GM18505 (cell line): ENCODE data around the gene LRP1B.
A peak's percentile ranks its signal among the peaks of the same experiment; 100 is the strongest.
"Not testable (repeated sequence)": the region's sequence is repeated elsewhere in the genome, so short reads cannot be mapped to it uniquely, and the experiment has no call there.

Experiments
- ATAC-seq: cut with Tn5 transposase; IDR thresholded peaks from one replicate; pipeline ENCODE4 v1.9.1; 2021; ENCODE audit not compliant: unreplicated experiment
- POLR2A ChIP-seq: IDR thresholded peaks from 4 replicates; pipeline ENCODE4 v1.6.1; 2011; ENCODE audit warnings: borderline replicate concordance; ENCODE audit not compliant: insufficient read depth, insufficient read length; ENCODE audit errors: extremely low read depth

Gene LRP1B

DNA sequence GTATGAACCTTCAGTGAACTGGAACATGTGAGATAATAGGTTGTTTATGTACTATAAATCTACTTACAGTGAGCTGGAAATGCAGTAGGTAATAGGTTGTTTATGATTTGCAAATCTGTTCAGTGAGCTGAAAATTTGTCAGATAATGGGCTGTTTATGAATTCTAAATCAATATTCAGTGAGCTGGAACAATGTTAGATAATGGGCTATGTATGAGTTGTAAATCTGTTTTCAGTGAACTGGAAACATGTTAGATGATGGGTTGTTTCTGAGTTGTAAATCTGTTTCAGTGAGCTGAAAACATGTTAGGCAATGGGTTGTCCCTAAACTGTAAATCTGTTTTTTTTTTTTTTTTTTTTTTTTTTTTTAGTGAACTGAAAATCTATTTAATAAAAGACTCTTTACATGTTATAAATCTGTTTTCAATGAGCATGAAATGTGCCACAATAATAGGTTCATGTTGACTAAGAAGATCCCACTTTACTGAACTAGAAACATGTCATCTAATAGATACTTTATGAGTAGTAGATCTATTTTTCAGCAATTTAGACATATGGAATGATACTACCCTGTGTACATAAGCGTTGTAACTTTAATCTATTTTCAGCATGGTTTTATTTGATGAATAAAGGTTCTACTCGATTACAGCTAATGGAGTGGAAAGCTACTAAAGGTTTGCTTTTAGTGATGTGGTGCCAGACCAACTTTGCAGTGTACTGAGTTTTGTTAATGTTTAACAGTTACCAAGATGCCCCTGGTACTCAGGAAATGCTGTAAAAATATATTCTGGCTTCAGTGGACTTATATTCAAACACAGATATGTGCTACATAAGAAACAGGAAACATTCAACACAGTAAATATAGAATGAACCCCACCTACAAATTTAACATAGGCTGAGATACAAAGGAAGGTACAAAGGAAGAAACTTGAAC, 1471.8 kb downstream of the LRP1B start:
- ATAC-seq, result no peak

DNA sequence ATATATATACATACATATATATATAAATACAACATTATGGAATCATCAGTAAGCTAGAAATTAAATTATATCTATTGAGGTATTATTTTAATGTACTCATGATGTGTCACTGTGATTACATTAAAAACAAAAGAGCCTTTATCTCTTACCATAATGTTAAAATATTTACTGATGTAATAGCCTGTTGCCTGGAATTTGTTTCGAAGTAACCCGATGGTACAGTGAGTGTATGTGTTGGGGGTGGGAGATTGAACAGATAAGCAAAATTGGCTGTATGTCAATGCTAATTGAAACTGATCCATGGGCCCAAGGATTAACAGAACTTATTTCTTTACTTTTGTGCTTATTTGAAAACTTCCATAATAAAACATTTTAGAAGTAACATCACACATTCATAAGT, 1473.2 kb downstream of the LRP1B start:
- TF ChIP-seq POLR2A, result no peak
- ATAC-seq, result no peak

More for the DNA sequence above, 1471.8 kb downstream of the LRP1B start:
- TF ChIP-seq POLR2A, result no peak

DNA sequence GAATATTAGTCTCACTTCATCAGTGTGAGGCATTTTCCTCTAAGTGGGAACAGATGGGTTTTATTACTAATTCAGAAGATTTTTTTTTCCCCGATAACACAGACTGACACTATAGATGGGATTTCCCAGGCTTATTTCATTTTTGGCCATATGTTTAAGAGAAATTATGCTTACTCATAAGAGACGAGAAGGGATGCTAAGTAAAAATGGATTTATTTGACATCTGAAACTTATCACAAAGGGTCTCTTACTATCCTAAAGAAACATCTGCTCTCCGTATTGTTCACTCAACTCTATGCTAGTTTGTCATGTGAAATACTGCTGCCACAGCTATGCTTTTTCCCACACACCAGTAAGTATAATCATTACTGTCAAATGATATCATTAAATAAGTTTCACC, 1476.3 kb downstream of the LRP1B start:
- no peak for ATAC-seq
- TF ChIP-seq POLR2A, result no peak

DNA sequence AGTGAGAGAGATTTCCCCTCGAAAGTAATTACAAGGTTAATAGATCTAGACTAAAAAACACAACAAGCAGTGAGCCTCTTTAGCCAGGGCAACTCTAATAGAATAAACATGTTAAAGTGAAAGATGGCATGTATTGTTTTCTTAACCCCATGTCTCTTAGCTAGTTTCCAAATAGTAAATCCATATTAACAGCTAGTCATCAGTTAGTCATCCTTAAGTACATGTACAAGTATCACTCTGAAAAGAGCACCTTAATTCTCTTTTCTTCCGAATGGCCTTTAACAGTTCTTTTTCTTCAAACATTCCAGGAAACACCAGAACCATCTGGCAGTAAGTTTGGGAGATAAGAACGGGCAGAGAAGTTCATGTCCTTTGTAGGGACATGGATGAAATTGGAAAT, 1480.0 kb downstream of the LRP1B start:
- TF ChIP-seq POLR2A, result no peak

DNA sequence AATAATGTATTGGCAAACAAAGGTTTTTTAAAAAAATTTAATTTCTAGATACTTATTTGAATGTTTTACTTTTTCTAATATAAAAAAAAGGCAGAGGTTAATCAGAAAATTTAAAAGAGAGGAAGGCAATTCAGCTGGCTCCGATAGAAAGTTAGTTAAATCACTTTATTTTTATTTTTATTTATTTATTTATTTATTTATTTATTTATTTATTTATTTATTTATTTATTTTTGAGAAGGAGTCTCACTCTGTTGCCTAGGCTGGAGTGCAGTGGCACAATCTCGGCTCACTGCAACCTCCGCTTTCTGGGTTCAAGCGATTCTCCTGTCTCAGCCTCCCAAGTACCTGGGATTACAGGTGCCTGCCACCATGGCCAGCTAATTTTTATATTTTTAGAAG, 1480.7 kb downstream of the LRP1B start:
- ATAC-seq, result not testable (repeated sequence)

More for the DNA sequence above, 1480.0 kb downstream of the LRP1B start:
- ATAC-seq, result no peak

DNA sequence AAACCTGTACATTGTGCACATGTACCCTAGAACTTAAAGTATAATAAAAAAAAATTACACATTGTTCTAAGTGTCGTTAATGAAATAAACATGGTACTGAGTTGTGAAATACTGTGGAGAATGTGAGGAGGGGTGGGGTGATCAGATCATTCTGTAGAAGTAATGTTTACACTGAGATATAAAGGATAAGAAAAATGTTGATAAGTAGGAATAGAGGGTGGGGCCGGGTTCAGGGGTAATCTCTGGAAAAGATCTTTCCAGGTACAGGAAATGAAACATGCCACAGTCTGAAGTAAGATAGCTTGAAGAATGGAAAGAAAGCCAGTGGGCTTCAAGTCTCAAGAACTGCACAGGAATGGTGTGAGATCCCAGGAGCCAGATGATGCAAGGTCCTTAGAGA, 1482.4 kb downstream of the LRP1B start:
- ATAC-seq, result no peak
- TF ChIP-seq POLR2A, result no peak

DNA sequence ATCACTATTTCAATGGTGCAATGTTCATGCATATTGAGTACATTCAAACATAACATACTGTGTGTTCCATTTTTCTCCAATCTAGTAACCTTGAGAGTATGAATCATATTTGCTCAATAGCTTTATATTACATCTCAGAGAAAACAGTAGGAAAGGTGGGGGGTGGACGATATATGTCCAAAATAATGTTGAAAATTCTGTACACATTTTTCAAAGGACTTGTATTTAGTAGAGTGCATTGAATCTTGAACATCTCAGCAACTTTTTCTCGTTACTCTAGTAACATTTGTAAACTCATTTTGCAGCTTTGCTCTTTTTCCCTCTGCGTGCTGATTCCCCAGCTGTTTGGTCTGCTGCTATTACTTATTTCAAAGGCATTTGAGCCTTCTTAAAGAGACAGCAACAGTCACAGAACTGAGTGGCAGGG, 1487.0 kb downstream of the LRP1B start:
- ATAC-seq, result no peak
- no peak for TF ChIP-seq POLR2A

DNA sequence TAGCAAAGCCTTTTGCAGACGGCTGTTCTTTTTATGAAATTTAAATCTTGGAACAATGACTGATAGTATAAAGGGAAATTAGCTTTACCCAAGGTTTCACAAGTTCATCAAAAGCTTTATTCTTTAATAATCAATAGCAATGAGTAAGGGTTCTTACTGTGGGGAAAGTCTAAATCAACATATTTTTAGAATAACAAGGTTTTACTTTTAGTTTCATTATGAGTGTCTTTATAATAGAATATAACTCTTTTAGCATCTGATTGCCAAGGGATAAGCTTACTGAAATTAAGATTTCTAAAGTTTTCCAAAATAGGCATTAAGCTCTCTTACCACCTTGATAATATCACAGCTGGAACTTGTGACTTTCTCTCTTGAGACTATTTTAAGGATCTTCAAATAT, 1489.7 kb downstream of the LRP1B start:
- ATAC-seq, result no peak
- TF ChIP-seq POLR2A, result no peak

DNA sequence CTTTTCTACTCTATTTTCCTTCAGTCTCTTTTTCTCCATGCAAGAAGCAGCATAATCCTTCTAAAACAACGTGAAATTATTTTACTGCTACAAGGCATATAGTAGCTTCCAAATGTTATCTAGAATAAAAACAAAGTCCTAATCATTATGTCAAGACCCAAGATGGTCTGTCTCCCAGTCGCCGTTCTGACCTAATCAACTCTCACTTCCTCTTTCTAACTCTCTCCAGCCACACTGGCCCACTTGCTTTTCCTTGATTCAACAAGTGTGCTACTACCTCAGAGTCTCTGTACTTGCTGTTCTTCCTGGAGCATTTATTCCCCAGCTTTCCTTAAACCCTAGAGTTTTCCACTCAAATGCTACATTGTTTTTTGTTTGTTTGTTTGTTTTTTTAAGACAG, 1491.2 kb downstream of the LRP1B start:
- peak; percentile 94 for ATAC-seq

DNA sequence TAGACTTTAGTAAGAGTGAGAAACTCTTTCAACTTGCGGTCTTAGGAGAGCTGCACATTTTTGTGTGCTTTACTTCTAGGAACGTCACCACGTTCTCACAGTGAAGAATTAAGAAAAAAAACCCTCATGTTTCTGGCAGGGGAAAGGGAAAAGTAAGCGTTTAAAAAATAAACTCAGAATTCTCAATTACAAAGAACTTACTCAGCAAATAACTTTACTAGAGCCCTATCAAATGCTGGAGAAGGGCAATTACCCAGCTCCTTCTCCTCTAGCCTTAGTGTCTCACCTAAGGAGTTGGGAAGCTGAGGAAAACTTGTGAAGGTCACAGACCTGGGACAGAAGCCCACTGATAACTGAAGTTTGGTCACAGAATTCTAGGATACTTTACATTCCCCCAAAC, 1500.3 kb downstream of the LRP1B start:
- no peak for TF ChIP-seq POLR2A
- no peak for ATAC-seq

More for the DNA sequence above, 1491.2 kb downstream of the LRP1B start:
- TF ChIP-seq POLR2A, result no peak

DNA sequence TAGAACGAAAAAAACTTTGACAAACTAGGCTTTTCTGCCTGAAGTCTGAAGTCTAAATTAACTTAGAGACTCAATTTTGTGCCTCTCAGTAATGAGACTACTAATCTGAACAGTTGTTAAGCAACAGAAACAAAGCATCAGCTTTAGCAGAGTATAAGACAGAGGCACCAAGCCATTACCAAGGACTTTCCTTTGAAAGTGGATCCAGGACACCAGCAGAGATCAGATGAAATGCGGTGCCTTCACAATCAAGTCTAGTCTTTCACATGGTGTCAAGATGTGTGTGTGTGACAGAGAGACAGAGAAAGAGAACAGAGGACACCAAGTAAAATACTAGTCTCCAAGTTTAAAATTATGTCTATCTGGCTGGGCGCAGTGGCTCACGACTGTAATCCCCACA, 1502.9 kb downstream of the LRP1B start:
- ATAC-seq, result no peak
- TF ChIP-seq POLR2A, result no peak

DNA sequence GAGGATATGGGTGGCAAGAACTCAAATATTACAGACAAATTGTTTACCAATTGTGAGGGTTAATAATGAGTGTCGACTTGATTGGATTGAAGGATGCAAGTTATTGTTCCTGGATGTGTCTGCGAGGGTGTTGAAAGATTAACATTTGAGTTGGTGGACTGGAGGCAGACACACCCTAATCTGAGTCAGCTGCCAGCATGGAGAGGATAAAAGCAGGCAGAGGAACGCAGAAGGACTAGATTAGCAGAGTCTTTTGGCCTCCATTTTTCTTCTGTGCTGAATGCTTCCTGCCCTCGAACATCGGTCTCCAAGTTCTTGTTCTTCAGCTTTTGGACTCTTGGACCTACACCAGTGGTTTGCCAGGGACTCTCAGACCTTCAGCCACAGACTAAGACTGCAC, 1503.7 kb downstream of the LRP1B start:
- no peak for TF ChIP-seq POLR2A
- no peak for ATAC-seq

DNA sequence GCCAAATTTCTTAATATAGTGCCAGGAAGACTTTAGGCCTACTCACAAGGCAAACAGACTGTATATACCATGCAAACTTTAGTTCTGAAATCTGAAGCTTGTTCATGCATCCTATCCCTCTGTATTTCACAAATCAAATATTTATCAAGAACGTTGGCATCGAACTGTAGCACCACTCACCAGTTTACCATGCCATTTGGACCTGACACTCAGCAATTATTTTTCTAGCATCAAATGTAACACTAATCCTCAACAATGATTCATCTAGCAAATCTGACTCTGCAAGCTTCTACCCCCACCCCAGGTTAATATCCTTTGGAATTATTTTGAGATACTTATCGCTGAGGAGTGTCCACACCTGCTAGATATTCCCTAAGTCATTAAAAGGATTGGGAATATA, 1506.6 kb downstream of the LRP1B start:
- ATAC-seq, result no peak

DNA sequence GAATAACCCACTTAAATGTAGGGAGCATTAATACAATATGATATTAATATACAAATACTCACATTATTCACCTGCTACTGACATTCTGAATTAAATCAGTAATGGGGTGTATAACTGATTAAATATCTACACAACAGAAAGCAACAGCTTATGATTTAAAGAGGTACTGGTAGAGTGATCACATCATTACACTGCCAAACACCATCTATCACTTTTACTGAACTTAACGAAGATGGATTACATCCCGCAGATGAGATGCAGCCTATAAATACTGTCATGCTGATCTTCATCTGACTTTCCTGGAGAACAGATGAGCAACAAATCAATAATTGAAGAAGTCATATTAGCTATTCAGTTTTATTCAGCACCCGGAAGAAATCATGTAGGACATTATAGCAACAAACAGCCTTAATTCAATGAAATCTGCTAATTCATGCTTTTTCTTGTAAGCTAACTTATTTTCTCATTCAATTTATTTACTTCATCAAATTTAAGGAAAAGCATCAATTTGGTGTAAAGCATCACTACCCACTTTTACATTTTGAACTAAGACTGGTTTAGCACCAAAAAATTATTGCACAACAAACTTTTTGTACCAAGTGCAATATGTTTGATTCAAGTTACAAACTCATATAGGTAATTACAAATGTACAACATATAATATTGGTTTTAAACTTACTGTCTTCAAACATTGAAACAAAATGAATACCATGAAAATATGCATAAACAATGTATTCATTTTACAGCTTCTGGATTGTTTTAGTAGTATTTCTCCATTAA, 1509.0 kb downstream of the LRP1B start:
- no peak for ATAC-seq
- TF ChIP-seq POLR2A, result no peak

More for the DNA sequence above, 1506.6 kb downstream of the LRP1B start:
- TF ChIP-seq POLR2A, result no peak
